ENCODE measurements around the gene MAP4K2.

Gene MAP4K2

DNA sequence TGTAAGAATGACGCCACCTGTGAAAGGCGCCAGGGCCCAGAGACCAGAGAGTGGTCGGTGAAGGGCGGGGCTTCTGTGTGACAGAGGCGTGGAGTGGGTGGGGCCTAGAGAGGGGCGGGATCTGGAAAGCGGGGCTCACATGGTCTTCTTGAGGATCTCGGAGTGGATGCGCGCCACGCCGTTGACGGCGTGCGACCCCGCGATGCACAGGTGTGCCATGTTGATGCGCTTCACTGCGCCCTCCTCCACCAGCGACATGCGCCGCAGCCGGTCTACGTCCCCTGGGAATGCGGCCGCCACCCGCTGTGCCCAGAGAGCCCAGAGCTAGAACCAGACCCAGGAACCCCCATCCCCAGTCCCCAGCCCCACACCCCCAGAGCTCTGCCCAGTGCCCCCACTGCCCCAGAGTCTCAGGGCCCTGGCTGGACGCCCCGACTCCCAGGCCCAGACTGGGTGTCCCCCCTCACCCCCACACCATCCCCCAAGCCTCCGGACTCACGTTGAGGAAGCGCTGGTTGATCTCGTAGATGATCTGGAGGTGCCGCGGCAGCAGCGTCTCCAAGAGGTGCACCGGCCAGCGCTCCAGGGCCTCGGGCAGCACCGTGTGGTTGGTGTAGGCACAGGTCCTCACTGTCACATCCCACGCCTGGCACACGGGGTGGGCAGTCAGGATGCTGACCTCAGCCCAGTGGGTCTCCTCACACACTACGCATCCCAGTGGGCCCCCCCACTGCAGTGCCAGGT, 49.5 kb downstream of the MAP4K2 start:
- no peak for DNase-seq

DNA sequence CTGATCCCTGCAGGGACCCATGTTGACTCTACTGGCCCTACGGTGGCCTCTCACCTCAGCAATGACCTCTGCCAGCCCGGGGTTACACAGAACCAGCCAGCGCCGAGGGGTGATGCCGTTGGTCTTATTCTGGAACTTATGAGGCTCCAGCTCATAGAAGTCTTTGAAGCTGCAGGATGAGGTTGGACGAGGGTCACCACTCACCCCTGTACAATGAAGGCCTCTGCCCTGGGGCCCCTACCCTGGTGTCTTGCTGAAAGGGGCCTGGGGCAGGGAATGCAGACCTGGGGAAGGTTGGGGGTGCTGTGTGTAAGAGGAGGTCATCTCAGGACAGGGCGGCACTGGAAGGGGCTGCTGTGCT, 50.0 kb downstream of the MAP4K2 start:
- DNase-seq: no peak

- DNase-seq: no peak
Observed at GRCh38 chr11:64752175-64752970, 50.6 kb downstream of the MAP4K2 start.

DNA sequence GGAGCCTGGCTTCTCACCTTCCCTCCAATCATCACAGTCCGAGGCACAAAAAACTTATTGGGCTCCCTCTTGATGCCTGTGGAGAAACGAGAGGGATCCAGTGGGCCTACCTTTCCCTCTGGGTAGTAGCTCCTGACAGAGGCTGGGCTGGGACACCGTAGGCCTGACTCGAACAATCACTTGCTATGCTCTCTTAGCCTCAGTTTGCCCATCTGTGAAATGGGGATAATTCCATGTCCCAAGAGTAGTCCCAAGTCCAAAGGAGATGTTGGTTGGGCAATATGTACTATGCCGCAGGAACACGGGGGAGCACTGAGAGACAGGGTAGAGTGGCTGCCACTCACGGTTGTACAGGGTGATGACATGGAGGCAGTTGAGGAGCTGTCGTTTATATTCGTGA, 51.4 kb downstream of the MAP4K2 start:
- no peak for DNase-seq

DNA sequence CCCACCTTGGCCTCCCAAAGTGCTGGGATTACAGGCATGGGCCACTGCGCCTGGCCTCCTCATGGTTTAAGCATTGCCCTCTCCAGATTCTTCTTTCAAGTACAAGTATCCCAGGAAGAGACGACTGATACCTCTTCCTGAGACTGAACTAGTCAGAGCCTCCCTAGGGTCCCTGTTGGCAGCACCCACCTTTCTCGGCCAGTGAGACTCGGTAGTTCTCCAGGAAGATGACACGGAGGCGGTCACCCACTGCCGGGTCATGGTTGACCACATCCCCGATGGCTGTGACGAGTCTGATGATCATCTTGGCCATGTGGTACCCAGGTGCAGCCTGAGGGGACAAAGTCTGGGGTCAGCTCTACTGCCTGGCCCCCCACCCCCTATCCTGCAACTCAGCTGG, 51.9 kb downstream of the MAP4K2 start:
- DNase-seq: no peak

- no peak for DNase-seq
Observed at GRCh38 chr11:64750361-64751054, 52.5 kb downstream of the MAP4K2 start.

DNA sequence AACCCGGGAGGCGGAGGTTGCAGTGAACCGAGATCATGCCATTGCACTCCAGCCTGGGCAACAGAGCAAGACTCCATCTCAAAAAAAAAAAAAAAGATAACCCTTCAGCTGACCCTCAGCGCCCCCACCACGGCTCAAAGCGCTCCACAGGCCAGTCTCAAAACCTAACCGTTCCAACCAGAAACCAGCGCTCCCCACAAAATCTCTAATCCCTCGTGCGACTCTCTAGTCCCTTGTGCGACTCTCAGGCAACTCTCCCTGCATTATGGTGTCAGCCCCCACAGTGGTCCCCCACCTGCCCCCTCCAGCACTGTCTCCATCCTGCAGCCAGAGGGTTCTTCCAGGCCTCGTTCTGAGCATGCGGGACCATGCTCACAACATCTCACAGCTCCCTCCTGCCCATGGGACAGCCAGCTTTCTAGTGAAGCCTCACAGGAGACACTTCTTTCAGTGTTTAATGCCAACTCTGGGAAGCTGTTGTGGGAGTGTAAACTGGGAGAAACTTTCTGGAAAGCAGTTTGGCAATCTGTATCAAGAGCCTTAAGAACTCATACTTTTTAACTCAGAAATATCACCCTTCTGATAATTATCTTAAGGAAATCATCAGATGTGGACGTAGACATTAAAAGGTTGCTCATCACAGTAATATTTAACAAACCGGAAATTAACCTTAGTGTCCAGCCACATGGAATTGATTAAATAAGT, 54.9 kb downstream of the MAP4K2 start:
- DNase-seq: no peak

DNA sequence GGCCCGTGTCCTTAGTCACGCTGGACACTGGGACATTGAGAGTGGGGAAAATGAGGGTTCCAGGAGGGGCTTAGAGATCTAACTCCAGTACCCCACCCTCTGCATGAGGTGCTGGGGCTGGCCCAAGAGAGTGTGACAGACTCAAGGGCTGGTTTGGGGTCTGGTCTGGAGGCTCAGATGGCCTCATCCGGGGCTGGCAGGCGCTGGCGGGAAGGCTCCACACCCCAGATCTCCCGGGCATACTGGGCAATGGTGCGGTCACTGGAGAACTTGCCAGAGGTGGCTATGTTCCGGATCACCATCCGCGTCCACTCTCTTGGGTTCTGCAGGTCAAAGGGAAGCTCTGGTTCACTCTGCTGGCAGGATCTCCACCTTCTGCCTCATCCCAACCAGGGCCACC, 56.5 kb downstream of the MAP4K2 start:
- DNase-seq: no peak

GRCh38 chr11:64745521-64746328, 57.3 kb downstream of the MAP4K2 start:
- no peak for DNase-seq

DNA sequence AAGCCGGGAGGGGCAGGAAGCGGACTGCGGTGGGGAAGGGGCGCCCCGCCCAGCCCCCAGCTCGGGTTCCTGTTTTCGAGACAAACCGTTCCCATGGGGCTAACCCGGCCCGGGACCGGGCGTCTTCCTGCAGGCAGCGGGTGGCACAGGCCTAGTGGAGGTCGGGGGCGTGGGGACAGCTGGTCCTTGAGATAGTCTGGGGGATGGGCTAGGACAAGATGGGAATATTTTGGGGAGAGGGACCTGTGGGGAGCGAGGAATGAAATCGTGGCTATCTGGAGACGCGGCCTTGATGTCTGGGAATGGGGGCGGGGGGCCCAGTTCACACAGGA, 57.9 kb downstream of the MAP4K2 start:
- no peak for DNase-seq

DNA sequence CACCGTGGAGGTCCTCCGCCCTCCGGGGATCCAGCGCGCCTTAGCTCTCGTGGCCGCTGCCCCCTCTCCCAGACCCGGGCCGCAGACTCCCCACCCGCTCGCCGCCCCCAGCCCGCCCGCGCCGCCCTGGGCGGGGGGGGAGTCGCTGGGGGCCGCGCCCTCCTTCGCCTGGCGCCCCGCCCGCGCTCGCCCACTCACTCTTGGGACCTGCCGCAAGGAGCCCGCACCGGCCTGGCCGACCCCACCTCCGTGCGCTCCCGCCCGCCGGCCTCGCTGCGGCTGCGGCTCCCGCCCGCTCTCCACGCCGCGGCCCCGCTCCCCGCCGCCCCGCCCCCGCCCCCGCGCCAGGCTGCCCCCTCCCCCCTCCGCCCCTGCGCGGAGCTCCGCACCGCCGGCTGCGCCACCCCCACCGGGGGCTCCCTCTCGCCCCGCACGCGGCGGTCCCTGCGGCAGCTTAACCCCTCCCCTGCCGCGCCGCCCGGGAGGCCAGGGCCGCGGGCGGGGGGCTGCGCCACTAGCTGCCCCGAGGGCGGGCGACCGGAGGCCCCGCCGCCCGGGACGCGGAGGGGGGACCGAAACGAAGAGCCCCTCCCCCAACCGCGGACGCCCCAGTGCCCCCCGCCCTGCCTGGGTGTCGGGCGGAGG, 58.3 kb downstream of the MAP4K2 start:
- DNase-seq: no peak

- DNase-seq: no peak
Observed at GRCh38 chr11:64743591-64744543, 59.1 kb downstream of the MAP4K2 start, which contains the start of gene RASGRP2. Gene RASGRP2, minus strand, starts transcription at chr11:64744142. Its CDS starts 1,276 bp downstream, at chr11:64742866.

DNA sequence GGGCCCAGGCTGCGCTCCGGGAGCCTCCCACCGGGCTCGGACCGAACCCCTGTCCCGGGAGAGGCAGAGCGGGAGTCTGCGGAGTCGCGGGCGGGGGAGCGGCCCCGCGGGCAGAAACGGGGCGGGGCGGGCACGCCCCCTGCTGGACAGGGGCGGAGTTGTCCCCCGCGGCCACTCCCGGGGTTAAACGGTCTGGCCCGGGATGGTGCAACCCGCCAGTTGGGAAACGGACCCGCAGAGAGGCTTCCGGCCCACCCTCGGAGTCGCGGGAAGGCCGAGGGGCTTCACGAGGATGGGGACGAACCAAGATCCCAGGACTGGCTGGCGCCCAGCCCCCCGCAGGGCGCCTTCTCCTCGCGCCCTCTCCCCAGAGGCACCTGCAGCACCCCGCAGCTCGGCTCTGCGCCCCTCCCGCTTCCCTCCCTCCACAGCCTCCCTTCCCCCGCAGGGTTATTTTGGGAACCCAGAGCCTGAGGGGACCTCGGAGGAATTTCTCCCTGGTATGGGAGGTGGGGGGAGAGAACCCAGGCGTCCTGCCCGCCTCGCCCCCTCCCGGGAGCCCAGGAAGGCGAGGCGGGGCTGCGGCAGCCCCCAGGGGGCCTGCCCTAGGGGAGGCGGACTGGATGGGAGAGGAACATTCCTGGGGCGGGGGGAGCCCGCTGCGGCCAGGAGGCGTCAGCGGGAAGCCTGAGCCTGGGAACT, 60.0 kb downstream of the MAP4K2 start:
- DNase-seq: no peak

DNA sequence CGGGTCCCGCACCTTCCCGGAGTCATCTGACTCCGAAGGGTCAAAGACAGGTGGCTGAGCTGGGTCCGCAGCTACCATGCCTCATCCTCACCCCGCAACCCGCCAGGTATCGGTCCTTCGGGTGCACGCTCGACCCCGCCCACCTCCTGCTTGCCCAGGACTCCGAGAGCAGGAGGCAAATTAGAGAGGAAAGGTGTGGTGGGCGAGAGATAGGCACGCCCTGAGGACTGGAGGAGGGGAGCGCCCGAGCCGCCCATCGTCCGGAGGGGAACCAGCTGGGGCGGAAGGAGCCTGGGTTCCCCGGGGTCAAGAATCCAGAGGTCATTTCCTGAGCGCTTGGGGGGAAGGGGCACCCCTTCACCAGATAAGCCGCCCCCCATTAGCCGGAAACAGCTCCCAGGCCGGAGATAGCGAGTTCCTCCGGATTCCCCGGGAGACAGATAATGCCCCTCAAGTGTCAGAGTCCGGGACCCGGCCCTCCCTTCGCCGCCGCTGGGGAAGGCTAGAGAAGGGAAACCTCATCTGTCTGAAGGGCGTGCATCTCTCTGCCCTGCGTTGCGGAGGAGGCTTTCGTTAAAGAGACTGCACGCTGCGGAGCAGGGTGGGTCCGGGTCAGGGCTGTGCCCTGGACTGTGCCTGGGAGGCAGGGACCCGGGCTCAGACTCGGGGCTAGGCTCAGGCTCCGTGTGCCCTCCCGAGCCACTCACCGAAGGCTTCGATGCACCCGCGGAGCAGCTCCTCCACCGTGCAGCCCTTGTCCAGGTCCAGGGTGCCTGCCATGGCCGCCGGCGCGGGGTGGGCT, 60.7 kb downstream of the MAP4K2 start:
- no peak for DNase-seq

DNA sequence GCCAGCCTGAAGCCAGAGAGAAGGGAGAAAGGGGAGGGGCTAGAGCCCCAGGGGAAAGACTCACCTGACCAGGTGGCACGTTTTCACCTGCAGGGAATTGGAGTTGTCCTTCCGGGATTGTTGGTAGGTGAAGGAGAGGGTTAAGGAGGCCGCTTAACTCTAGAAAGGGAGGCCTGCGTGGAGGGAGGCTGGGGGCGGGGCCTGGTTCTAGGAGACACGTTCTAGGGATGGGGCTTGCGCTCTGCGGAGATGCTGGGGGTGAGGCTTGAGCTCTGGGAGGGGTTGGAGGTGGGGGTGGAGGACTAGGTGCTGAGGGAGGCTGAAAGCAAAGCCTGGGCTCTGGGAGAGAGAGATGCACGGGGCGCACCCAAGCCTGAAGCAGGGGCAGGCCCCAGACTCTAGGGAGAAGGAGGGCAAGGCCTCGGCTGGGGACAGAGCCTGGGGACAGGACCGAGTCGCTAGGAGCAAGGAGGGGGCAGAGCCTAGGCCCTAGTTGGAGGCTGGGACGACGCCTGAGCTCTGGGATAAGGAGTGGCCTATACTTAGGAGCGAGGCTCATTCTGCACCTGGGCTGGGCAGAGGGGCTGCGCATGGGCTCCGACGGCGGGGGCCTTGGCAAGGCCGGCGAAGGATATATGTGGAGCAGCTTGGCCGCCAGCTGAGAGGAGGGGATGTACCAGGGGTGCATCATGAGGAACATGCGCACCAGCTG, 61.5 kb downstream of the MAP4K2 start:
- DNase-seq: no peak

- no peak for DNase-seq
Observed at GRCh38 chr11:64739871-64740270, 63.1 kb downstream of the MAP4K2 start.

- no peak for DNase-seq
Observed at GRCh38 chr11:64736654-64737053, 66.4 kb downstream of the MAP4K2 start.

- no peak for DNase-seq
Observed at GRCh38 chr11:64735725-64736259, 67.2 kb downstream of the MAP4K2 start.

Data from NCI-H510A (cell line).